ENCODE measurements around the gene SSR2.

DNA sequence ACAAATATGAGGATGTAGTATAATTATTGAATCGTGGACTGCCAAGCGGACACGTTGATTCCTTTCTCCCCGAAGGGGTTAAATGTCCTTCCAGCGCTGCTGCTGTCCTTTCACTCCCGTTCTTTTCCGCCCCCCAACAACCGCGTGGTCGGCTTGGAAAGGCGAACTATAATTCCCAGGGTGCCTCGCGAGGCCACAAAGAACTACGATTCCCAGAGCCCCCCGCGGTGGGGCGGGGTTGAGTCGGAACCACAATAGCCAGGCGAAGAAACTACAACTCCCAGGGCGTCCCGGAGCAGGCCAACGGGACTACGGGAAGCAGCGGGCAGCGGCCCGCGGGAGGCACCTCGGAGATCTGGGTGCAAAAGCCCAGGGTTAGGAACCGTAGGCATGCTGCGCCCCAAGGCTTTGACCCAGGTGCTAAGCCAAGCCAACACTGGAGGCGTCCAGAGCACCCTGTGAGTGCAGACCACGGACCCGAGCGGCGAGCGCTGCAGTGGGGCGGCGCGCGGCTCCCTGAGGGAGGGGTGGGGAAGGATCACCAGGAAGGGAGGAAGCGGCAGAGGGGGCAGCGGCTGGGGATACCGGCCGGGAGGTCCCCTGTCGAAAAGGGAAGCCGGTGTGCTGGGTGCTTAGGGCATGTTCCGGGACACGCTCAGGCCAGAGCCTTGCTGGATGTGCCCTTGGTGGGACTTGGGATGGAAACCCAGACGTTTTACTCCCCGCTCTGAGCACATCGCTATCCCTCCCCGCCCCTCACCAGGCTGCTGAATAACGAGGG is 33.9 kb upstream of the SSR2 start, which contains the start of gene LAMTOR2:
- TF ChIP-seq POLR2AphosphoS5 (IDR thresholded peaks at IDR 0.05; ENCODE audit: low read depth, low read length) (peak; percentile 67; the same call in 1 of the 2 replicates), POLR2A (IDR thresholded peaks at IDR 0.05; ENCODE audit: low read depth, low read length) (peak; percentile 50; the same call in 1 of the 2 replicates), TAF1 (IDR thresholded peaks at IDR 0.05; ENCODE audit: borderline replicate concordance, low read depth, low read length) (no peak)
